Activated naive CD8-positive, alpha-beta T cell treated with anti-CD3 and anti-CD28 coated beads, Interleukin-2, amount 10 ng/mL, durations not matched to agents 7 days and 5 days (primary cell): ENCODE results near the gene MED12L. TPM values are rescaled to one million over a fixed set of nuclear protein-coding genes. Genes with fewer than 3 reads are reported as not detected.
"Not testable (repeated sequence)": the region's sequence is repeated elsewhere in the genome, so short reads cannot be mapped to it uniquely, and the experiment has no call there.

Experiments
- ATAC-seq: fragments of 150-1000 bp; cut with Tn5 transposase; one replicate; pipeline ENCODE4 v1.10.0; 2021; ENCODE audit warnings: low read depth, moderate library complexity
- POLR2A ChIA-PET: fragments of 350-600 bp; sonication (Branson Sonifier 250); formaldehyde crosslinking; loops from one replicate; lab custom pipeline; 2021; ENCODE audit warnings: antibody characterized with exemption; lab: Charles Lee
- DNase-seq: peaks from one replicate; pipeline ENCODE4 v3.0.0; 2021
- H3K27ac Mint-ChIP-seq: one replicate; pipeline ENCODE4 v1.8.0; 2022; ENCODE audit warnings: mild to moderate bottlenecking, mixed read lengths
- H3K27me3 Mint-ChIP-seq: one replicate; pipeline ENCODE4 v1.8.0; 2022; ENCODE audit warnings: mild to moderate bottlenecking, moderate library complexity, mixed read lengths
- H3K36me3 Mint-ChIP-seq: one replicate; pipeline ENCODE4 v1.8.0; 2021; ENCODE audit warnings: mild to moderate bottlenecking, mixed read lengths
- H3K4me1 Mint-ChIP-seq: one replicate; pipeline ENCODE4 v1.8.0; 2021; ENCODE audit warnings: mixed read lengths
- H3K4me3 Mint-ChIP-seq: one replicate; pipeline ENCODE4 v1.8.0; 2022; ENCODE audit warnings: mild to moderate bottlenecking, moderate library complexity, mixed read lengths
- H3K9me3 Mint-ChIP-seq: one replicate; pipeline ENCODE4 v1.8.0; 2021; ENCODE audit warnings: mixed read lengths
- total RNA-seq, 2 experiments: library from RNA; stranded (reverse); gene quantifications; one replicate each; pipeline ENCODE4 v1.2.3, GENCODE V29; 2021

The MED12L gene
- total RNA-seq, 2 experiments from 2014 or later: 0.36 to 0.68 TPM

- POLR2A ChIA-PET: interaction anchor here (0.5 kb wide), 1 partner anchor 1424 kb away, joined by 3 read pairs; no protein-coding TSS in a partner anchor
- Mint-ChIP-seq H3K27me3 (peaks cover 2% of the 10 kb centered on the region), H3K27ac (no peak overlapping the region), H3K4me3 (no peak overlapping the region), H3K4me1 (no peaks in the 10 kb centered on the region), H3K9me3 (no peaks in the 10 kb centered on the region), H3K36me3 (no peaks in the 10 kb centered on the region)
- no peak for ATAC-seq
- no peak for DNase-seq
Measured at GRCh38 chr3:151155409-151156128, 70.1 kb downstream of the MED12L start.

GRCh38 chr3:151156618-151157216 lies 71.3 kb downstream of the MED12L start:
- peaks cover 5% of the 10 kb centered on the region for H3K27me3 Mint-ChIP-seq
- H3K9me3 Mint-ChIP-seq: no peaks in the 10 kb centered on the region
- no peak overlapping the region for H3K4me3 Mint-ChIP-seq
- no peaks in the 10 kb centered on the region for H3K36me3 Mint-ChIP-seq
- POLR2A ChIA-PET: no interaction called here
- ATAC-seq (peak; percentile 63), DNase-seq (no peak)
- no peaks in the 10 kb centered on the region for H3K4me1 Mint-ChIP-seq
- no peak overlapping the region for H3K27ac Mint-ChIP-seq

GRCh38 chr3:151159806-151160205 lies 74.3 kb downstream of the MED12L start:
- Mint-ChIP-seq H3K27me3 (peaks cover 5% of the 10 kb centered on the region), H3K4me1 (no peaks in the 10 kb centered on the region), H3K27ac (no peak overlapping the region), H3K36me3 (no peaks in the 10 kb centered on the region), H3K9me3 (no peaks in the 10 kb centered on the region), H3K4me3 (no peak overlapping the region)
- DNase-seq (no peak), ATAC-seq (no peak)
- POLR2A ChIA-PET: no interaction called here

GRCh38 chr3:151165226-151165625 lies 79.8 kb downstream of the MED12L start:
- no peak for ATAC-seq

GRCh38 chr3:151166161-151166560 lies 80.7 kb downstream of the MED12L start:
- no peak for ATAC-seq
- peaks cover 21% of the 10 kb centered on the region for H3K4me1 Mint-ChIP-seq
- no peaks in the 10 kb centered on the region for H3K27me3 Mint-ChIP-seq
- no peak for DNase-seq
- H3K36me3 Mint-ChIP-seq: no peaks in the 10 kb centered on the region
- H3K27ac Mint-ChIP-seq: no peak overlapping the region
- H3K4me3 Mint-ChIP-seq: no peak overlapping the region
- no peaks in the 10 kb centered on the region for H3K9me3 Mint-ChIP-seq
- POLR2A ChIA-PET: interaction anchor here (0.7 kb wide), 1 partner anchor 42 kb away, joined by 3 read pairs; no protein-coding TSS in a partner anchor

More at GRCh38 chr3:151165226-151165625, 79.8 kb downstream of the MED12L start:
- Mint-ChIP-seq H3K36me3 (no peaks in the 10 kb centered on the region), H3K4me1 (peaks cover 11% of the 10 kb centered on the region), H3K27me3 (peaks cover 3% of the 10 kb centered on the region), H3K27ac (no peak overlapping the region), H3K9me3 (no peaks in the 10 kb centered on the region), H3K4me3 (no peak overlapping the region)
- POLR2A ChIA-PET: no interaction called here
- no peak for DNase-seq

- Mint-ChIP-seq H3K27ac (peak overlapping the region; percentile 10), H3K36me3 (no peaks in the 10 kb centered on the region), H3K9me3 (no peaks in the 10 kb centered on the region), H3K27me3 (no peaks in the 10 kb centered on the region), H3K4me3 (no peak overlapping the region), H3K4me1 (peaks cover 39% of the 10 kb centered on the region)
- ATAC-seq (peak; percentile 50), DNase-seq (peak; percentile 84)
- POLR2A ChIA-PET: interaction anchor here (0.7 to 1.9 kb wide), 4 partner anchors 26 to 750 kb away, joined by 3 to 9 read pairs (median 4); no protein-coding TSS in a partner anchor
Measured at GRCh38 chr3:151168269-151169094, 83.0 kb downstream of the MED12L start.

- peaks cover 44% of the 10 kb centered on the region for H3K4me1 Mint-ChIP-seq
- peak overlapping the region; percentile 31 for H3K4me3 Mint-ChIP-seq
- H3K27ac Mint-ChIP-seq: peak overlapping the region; percentile 74
- no peaks in the 10 kb centered on the region for H3K27me3 Mint-ChIP-seq
- DNase-seq (no peak), ATAC-seq (no peak)
- H3K36me3 Mint-ChIP-seq: peaks cover 3% of the 10 kb centered on the region
- POLR2A ChIA-PET: interaction anchor here (0.7 to 2.0 kb wide), 4 partner anchors 25 to 749 kb away, joined by 3 to 10 read pairs (median 6); no protein-coding TSS in a partner anchor
- H3K9me3 Mint-ChIP-seq: no peaks in the 10 kb centered on the region
Measured at GRCh38 chr3:151169262-151169947, 83.9 kb downstream of the MED12L start.

GRCh38 chr3:151169948-151170679 lies 84.7 kb downstream of the MED12L start:
- peaks cover 45% of the 10 kb centered on the region for H3K4me1 Mint-ChIP-seq
- POLR2A ChIA-PET: interaction anchor here (1.3 to 3.2 kb wide), 4 partner anchors 13 to 38 kb away, joined by 4 to 20 read pairs (median 8); no protein-coding TSS in a partner anchor
- DNase-seq, H3K9me3 Mint-ChIP-seq, ATAC-seq, H3K36me3 Mint-ChIP-seq, H3K27me3 Mint-ChIP-seq: not testable (repeated sequence)
- peak overlapping the region; percentile 71 for H3K4me3 Mint-ChIP-seq
- peak overlapping the region; percentile 89 for H3K27ac Mint-ChIP-seq

GRCh38 chr3:151171145-151171757 lies 85.8 kb downstream of the MED12L start:
- ATAC-seq: peak; percentile 89
- Mint-ChIP-seq H3K27ac (peak overlapping the region; percentile 89), H3K4me3 (peak overlapping the region; percentile 71), H3K4me1 (peaks cover 45% of the 10 kb centered on the region), H3K36me3 (peaks cover 3% of the 10 kb centered on the region), H3K27me3 (no peaks in the 10 kb centered on the region), H3K9me3 (no peaks in the 10 kb centered on the region)
- peak; percentile 44 for DNase-seq
- POLR2A ChIA-PET: interaction anchor here (0.5 to 3.2 kb wide), 12 partner anchors 12 to 408 kb away, joined by 3 to 20 read pairs (median 4); partner anchors contain the start of genes GPR171 and SIAH2

GRCh38 chr3:151174351-151174750 lies 88.9 kb downstream of the MED12L start:
- H3K4me1 Mint-ChIP-seq: peaks cover 39% of the 10 kb centered on the region
- no peak overlapping the region for H3K27ac Mint-ChIP-seq
- DNase-seq: no peak
- no peak overlapping the region for H3K4me3 Mint-ChIP-seq
- H3K9me3 Mint-ChIP-seq: no peaks in the 10 kb centered on the region
- no peaks in the 10 kb centered on the region for H3K27me3 Mint-ChIP-seq
- peaks cover 3% of the 10 kb centered on the region for H3K36me3 Mint-ChIP-seq
- ATAC-seq: no peak
- POLR2A ChIA-PET: no interaction called here

GRCh38 chr3:151175952-151176351 lies 90.5 kb downstream of the MED12L start:
- H3K27ac Mint-ChIP-seq: no peak overlapping the region
- no peaks in the 10 kb centered on the region for H3K27me3 Mint-ChIP-seq
- DNase-seq: no peak
- peaks cover 4% of the 10 kb centered on the region for H3K36me3 Mint-ChIP-seq
- H3K4me1 Mint-ChIP-seq: peaks cover 28% of the 10 kb centered on the region
- no peaks in the 10 kb centered on the region for H3K9me3 Mint-ChIP-seq
- no peak overlapping the region for H3K4me3 Mint-ChIP-seq
- ATAC-seq: no peak
- POLR2A ChIA-PET: no interaction called here
